Keratinocyte (primary cell): Measurements from ENCODE around the gene PWWP2B. TPM values are rescaled to one million over a fixed set of nuclear protein-coding genes. Genes with fewer than 3 reads are reported as not detected.

Source experiments
- DNase-seq: peaks from one replicate; pipeline ENCODE4 v3.0.0-alpha.2; 2011; ENCODE audit warnings: low read depth, missing footprints, low spot score
- FAIRE-seq: peaks from 2 replicates; lab custom pipeline; 2011; peaks lifted over from hg19 to GRCh38; lab: Jason Lieb, UNC
- H2AFZ ChIP-seq: 2 replicates; pipeline ENCODE4 v1.6.0; 2012; ENCODE audit warnings: low read length, control low read depth, inconsistent platforms; ENCODE audit not compliant: control insufficient read depth
- H3K27ac ChIP-seq: 2 replicates; pipeline ENCODE4 v1.5.1; 2011; ENCODE audit warnings: low read length; ENCODE audit not compliant: control insufficient read depth, insufficient read depth
- H3K27me3 ChIP-seq: 3 replicates; pipeline ENCODE4 v1.6.0; 2011; ENCODE audit warnings: low read length; ENCODE audit not compliant: control insufficient read depth, insufficient read depth; ENCODE audit errors: extremely low read depth
- H3K36me3 ChIP-seq, 2 experiments: 2 replicates in 1 of 2; 3 replicates in 1 of 2; pipeline ENCODE4 v1.5.1; 2011; ENCODE audit warnings: low read length in 2 of 2, mild to moderate bottlenecking in 1 of 2; ENCODE audit not compliant: control insufficient read depth in 2 of 2, insufficient read depth in 2 of 2; ENCODE audit errors: extremely low read depth in 1 of 2
- H3K4me1 ChIP-seq: 3 replicates; pipeline ENCODE4 v1.5.1; 2011; ENCODE audit warnings: low read length; ENCODE audit not compliant: control insufficient read depth, insufficient read depth; ENCODE audit errors: extremely low read depth
- H3K4me2 ChIP-seq: 3 replicates; pipeline ENCODE4 v1.6.0; 2011; ENCODE audit warnings: low read depth, low read length; ENCODE audit not compliant: control insufficient read depth, insufficient read depth; ENCODE audit errors: extremely low read depth
- H3K4me3 ChIP-seq, 3 experiments: fragments of 200-600 bp in 1 of 3; sonication (generic) in 1 of 3; 2 replicates in 2 of 3; 3 replicates in 1 of 3; pipeline ENCODE4 v1.5.1; 2011 to 2016; ENCODE audit warnings: low read length in 3 of 3, mild to moderate bottlenecking in 3 of 3, control low read depth in 2 of 3, inconsistent platforms in 1 of 3, low read depth in 1 of 3, mixed read lengths in 1 of 3, mixed run types in 1 of 3, moderate library complexity in 1 of 3; ENCODE audit not compliant: control insufficient read depth in 2 of 3, insufficient read depth in 2 of 3; ENCODE audit errors: extremely low read depth in 1 of 3
- H3K79me2 ChIP-seq: 2 replicates; pipeline ENCODE4 v1.6.0; 2012; ENCODE audit warnings: low read length; ENCODE audit not compliant: control insufficient read depth, insufficient read depth
- H3K9ac ChIP-seq: 3 replicates; pipeline ENCODE4 v1.6.0; 2011; ENCODE audit warnings: low read length; ENCODE audit not compliant: control insufficient read depth, insufficient read depth; ENCODE audit errors: extremely low read depth
- H3K9me1 ChIP-seq: 3 replicates; pipeline ENCODE4 v1.6.0; 2011; ENCODE audit warnings: low read length; ENCODE audit not compliant: control insufficient read depth, insufficient read depth; ENCODE audit errors: extremely low read depth
- H3K9me3 ChIP-seq: 2 replicates; pipeline ENCODE4 v1.5.1; 2012; ENCODE audit warnings: low read depth, low read length; ENCODE audit not compliant: control insufficient read depth
- H4K20me1 ChIP-seq: 3 replicates; pipeline ENCODE4 v1.6.0; 2011; ENCODE audit warnings: low read length; ENCODE audit not compliant: control insufficient read depth, insufficient read depth; ENCODE audit errors: extremely low read depth
- CTCF ChIP-seq, 3 experiments: IDR thresholded peaks in 1 of 3; conservative IDR thresholded peaks in 1 of 3; optimal IDR thresholded peaks in 1 of 3; 2 replicates in 2 of 3; 3 replicates in 1 of 3; pipeline versions ENCODE3 to v1.5.1; 2011; ENCODE audit warnings: low read length in 3 of 3, mild to moderate bottlenecking in 3 of 3, moderate library complexity in 2 of 3, control low read depth in 1 of 3, inconsistent platforms in 1 of 3; ENCODE audit not compliant: insufficient read depth in 2 of 3; ENCODE audit errors: extremely low read depth in 1 of 3
- EZH2 ChIP-seq: IDR thresholded peaks from one replicate; pipeline ENCODE4 v1.6.1; 2012; ENCODE audit warnings: inconsistent platforms, mild to moderate bottlenecking, low read length, moderate library complexity
- dilution Hi-C: fragments of 300-500 bp; cut with MboI; formaldehyde crosslinking; loops from one replicate; pipeline ENCODE4 v1.7.0; 2020; ENCODE audit warnings: low sequenced_read_pairs; ENCODE audit not compliant: extremely low pct_ligation_motif_present
- polyA plus RNA-seq, 5 experiments: library from polyadenylated mRNA; depleted of rRNA in 3 of 5; stranded (reverse) in 3 of 5; stranded (forward) in 1 of 5; unstranded in 1 of 5; fragments of >200 nt; gene quantifications; 1 replicate in 1 of 5; 2 replicates in 3 of 5; 3 replicates in 1 of 5; pipeline versions ENCODE4 v1.2.1 to v1.2.3, GENCODE V29; 2011 to 2012; ENCODE audit warnings: missing spikeins in 2 of 5, low read depth in 1 of 5, low replicate concordance in 1 of 5

PWWP2B gene
- polyA plus RNA-seq, 1 donor (not counting 4 experiments of a cell fraction or from before 2014, with no cell fraction given), result 3.1 TPM

- DNase-seq (no peak), FAIRE-seq (no peak)
- Histone ChIP-seq H3K27me3 (no peaks in the 10 kb centered on the region), H3K4me2 (no peak overlapping the region), H3K9me1 (no peaks in the 10 kb centered on the region), H2AFZ (no peak overlapping the region), H3K9me3 (no peaks in the 10 kb centered on the region), H3K27ac (no peak overlapping the region), H3K36me3 (no peaks in the 10 kb centered on the region), H3K4me3 (no peak overlapping the region), H3K79me2 (no peaks in the 10 kb centered on the region), H4K20me1 (no peaks in the 10 kb centered on the region), H3K9ac (no peak overlapping the region), H3K4me1 (peaks cover 4% of the 10 kb centered on the region)
- TF ChIP-seq CTCF (optimal IDR thresholded peaks at IDR 0.05 in 1 of 3, IDR thresholded peaks at IDR 0.05 in 1 of 3, conservative IDR thresholded peaks at IDR 0.05 in 1 of 3; ENCODE audit: extremely low read depth in 1 of 3, insufficient read depth in 2 of 3, low read length in 3 of 3) (no peak), EZH2 (no peak)
- dilution Hi-C loops, result no loop called here
Measured at GRCh38 chr10:132429281-132430230, 32.6 kb downstream of the PWWP2B start.

GRCh38 chr10:132430231-132430743 lies 33.3 kb downstream of the PWWP2B start:
- H3K4me3 ChIP-seq, result no peak overlapping the region
- no peak overlapping the region for H3K4me2 ChIP-seq
- no peak overlapping the region for H3K27ac ChIP-seq
- TF ChIP-seq EZH2 (no peak), CTCF (optimal IDR thresholded peaks at IDR 0.05 in 1 of 3, IDR thresholded peaks at IDR 0.05 in 1 of 3, conservative IDR thresholded peaks at IDR 0.05 in 1 of 3; ENCODE audit: extremely low read depth in 1 of 3, insufficient read depth in 2 of 3, low read length in 3 of 3) (no peak)
- no peak overlapping the region for H3K9ac ChIP-seq
- no peaks in the 10 kb centered on the region for H3K4me1 ChIP-seq
- H3K9me3 ChIP-seq, result no peaks in the 10 kb centered on the region
- H3K36me3 ChIP-seq, result no peaks in the 10 kb centered on the region
- DNase-seq (no peak), FAIRE-seq (no peak)
- no peaks in the 10 kb centered on the region for H3K27me3 ChIP-seq
- dilution Hi-C loops, result no loop called here
- no peak overlapping the region for H2AFZ ChIP-seq
- no peaks in the 10 kb centered on the region for H3K79me2 ChIP-seq
- no peaks in the 10 kb centered on the region for H4K20me1 ChIP-seq
- H3K9me1 ChIP-seq, result no peaks in the 10 kb centered on the region
